ENCODE results near the gene FXR2. TPM values are rescaled to one million over a fixed set of nuclear protein-coding genes. Genes with fewer than 3 reads are reported as not detected.

Gene FXR2
- total and polyA plus RNA-seq, 2 donors from 2014 or later = 29.3 to 59.2 TPM

- H3K9ac ChIP-seq (ENCODE audit: low read length in 3 of 3) = no peak overlapping the region
- peaks cover 17 to 61% (median 42%) of the 10 kb centered on the region in 3 donors for H3K36me3 ChIP-seq (ENCODE audit: control insufficient read depth in 2 of 3, insufficient read depth in 3 of 3, low read length in 3 of 3)
- no peak for FAIRE-seq
- H3K27me3 ChIP-seq (ENCODE audit: control insufficient read depth, insufficient read depth, low read length) = no peaks in the 10 kb centered on the region
- no peak overlapping the region for H3K4me3 ChIP-seq (ENCODE audit: low read length in 3 of 3)
- TF ChIP-seq CTCF (IDR thresholded peaks at IDR 0.05; ENCODE audit: borderline replicate concordance, extremely low read depth, insufficient read depth) = no peak
- no peaks in the 10 kb centered on the region for H3K9me3 ChIP-seq (ENCODE audit: control insufficient read depth in 2 of 3, insufficient read depth in 1 of 3, low read length in 3 of 3)
- peaks cover 0 to 7% (median 7%) of the 10 kb centered on the region in 3 donors for H3K4me1 ChIP-seq (ENCODE audit: control insufficient read depth in 2 of 3, insufficient read depth in 2 of 3, low read depth in 1 of 3, low read length in 3 of 3)
- no peak overlapping the region for H3K27ac ChIP-seq (ENCODE audit: low read depth in 2 of 2, low read length in 2 of 2)
- intact Hi-C loops (cut with DNase I) = no loop called here
- peak in 1 of 5 donors; percentile 55 for DNase-seq
Observed at GRCh38 chr17:7592422-7593021, 22.2 kb downstream of the FXR2 start.

GRCh38 chr17:7591596-7591995, 23.1 kb downstream of the FXR2 start:
- DNase-seq = peak in 1 of 5 donors; percentile 40
- Histone ChIP-seq H3K4me3 (ENCODE audit: low read length in 3 of 3) (no peak overlapping the region), H3K36me3 (ENCODE audit: control insufficient read depth in 2 of 3, insufficient read depth in 3 of 3, low read length in 3 of 3) (peaks cover 17 to 63% (median 46%) of the 10 kb centered on the region in 3 donors), H3K9ac (ENCODE audit: low read length in 3 of 3) (no peak overlapping the region), H3K9me3 (ENCODE audit: control insufficient read depth in 2 of 3, insufficient read depth in 1 of 3, low read length in 3 of 3) (no peaks in the 10 kb centered on the region), H3K27me3 (ENCODE audit: control insufficient read depth, insufficient read depth, low read length) (no peaks in the 10 kb centered on the region), H3K27ac (ENCODE audit: low read depth in 2 of 2, low read length in 2 of 2) (no peak overlapping the region), H3K4me1 (ENCODE audit: control insufficient read depth in 2 of 3, insufficient read depth in 2 of 3, low read depth in 1 of 3, low read length in 3 of 3) (peaks cover 0 to 7% (median 7%) of the 10 kb centered on the region in 3 donors)
- TF ChIP-seq CTCF (IDR thresholded peaks at IDR 0.05; ENCODE audit: borderline replicate concordance, extremely low read depth, insufficient read depth) = no peak
- intact Hi-C loops (cut with DNase I) = no loop called here
- FAIRE-seq = no peak

GRCh38 chr17:7590743-7591142, 24.0 kb downstream of the FXR2 start:
- intact Hi-C loops (cut with DNase I) = no loop called here
- H3K9me3 ChIP-seq (ENCODE audit: control insufficient read depth in 2 of 3, insufficient read depth in 1 of 3, low read length in 3 of 3) = no peaks in the 10 kb centered on the region
- no peaks in the 10 kb centered on the region for H3K27me3 ChIP-seq (ENCODE audit: control insufficient read depth, insufficient read depth, low read length)
- FAIRE-seq (no peak), DNase-seq (peak in 1 of 5 donors; percentile 43)
- H3K9ac ChIP-seq (ENCODE audit: low read length in 3 of 3) = no peak overlapping the region
- H3K4me3 ChIP-seq (ENCODE audit: low read length in 3 of 3) = no peak overlapping the region
- TF ChIP-seq CTCF (IDR thresholded peaks at IDR 0.05; ENCODE audit: borderline replicate concordance, extremely low read depth, insufficient read depth) = no peak
- no peak overlapping the region for H3K27ac ChIP-seq (ENCODE audit: low read depth in 2 of 2, low read length in 2 of 2)
- H3K4me1 ChIP-seq (ENCODE audit: control insufficient read depth in 2 of 3, insufficient read depth in 2 of 3, low read depth in 1 of 3, low read length in 3 of 3) = peaks cover 0 to 7% (median 7%) of the 10 kb centered on the region in 3 donors
- H3K36me3 ChIP-seq (ENCODE audit: control insufficient read depth in 2 of 3, insufficient read depth in 3 of 3, low read length in 3 of 3) = peaks cover 13 to 54% (median 43%) of the 10 kb centered on the region in 3 donors

Measured in kidney (tissue), 14 donors.